Nephron progenitor cell (in vitro differentiated cells): ENCODE measurements around the gene DYDC1.
A peak's percentile ranks its signal among the peaks of the same experiment; 100 is the strongest.

ENCODE experiments used
- DNase-seq: peaks from one replicate; pipeline ENCODE4 v3.0.0; 2021
- H3K27ac Mint-ChIP-seq: 2 replicates; pipeline ENCODE4 v1.8.0; 2021; ENCODE audit warnings: mild to moderate bottlenecking, moderate library complexity, mixed read lengths
- H3K27me3 Mint-ChIP-seq: 2 replicates; pipeline ENCODE4 v1.8.0; 2021; ENCODE audit warnings: mild to moderate bottlenecking, low read depth, mixed read lengths; ENCODE audit not compliant: poor library complexity
- H3K36me3 Mint-ChIP-seq: 2 replicates; pipeline ENCODE4 v1.8.0; 2021; ENCODE audit warnings: low read depth, mixed read lengths
- H3K4me1 Mint-ChIP-seq: 2 replicates; pipeline ENCODE4 v1.8.0; 2021; ENCODE audit warnings: mixed read lengths
- H3K4me3 Mint-ChIP-seq: 2 replicates; pipeline ENCODE4 v1.8.0; 2021; ENCODE audit warnings: mild to moderate bottlenecking, moderate library complexity, mixed read lengths
- H3K9me3 Mint-ChIP-seq: 2 replicates; pipeline ENCODE4 v1.8.0; 2021; ENCODE audit warnings: mild to moderate bottlenecking, moderate library complexity, mixed read lengths
- TF ChIP-seq, protein P1 (sequence below): fragments of 200-600 bp; sonication (generic); IDR thresholded peaks from 2 replicates; pipeline ENCODE4 v1.5.0; 2021; ENCODE audit warnings: antibody characterized with exemption

The DYDC1 gene

GRCh38 chr10:80397014-80397413 is 40.5 kb upstream of the DYDC1 start:
- TF ChIP-seq, protein P1, sequence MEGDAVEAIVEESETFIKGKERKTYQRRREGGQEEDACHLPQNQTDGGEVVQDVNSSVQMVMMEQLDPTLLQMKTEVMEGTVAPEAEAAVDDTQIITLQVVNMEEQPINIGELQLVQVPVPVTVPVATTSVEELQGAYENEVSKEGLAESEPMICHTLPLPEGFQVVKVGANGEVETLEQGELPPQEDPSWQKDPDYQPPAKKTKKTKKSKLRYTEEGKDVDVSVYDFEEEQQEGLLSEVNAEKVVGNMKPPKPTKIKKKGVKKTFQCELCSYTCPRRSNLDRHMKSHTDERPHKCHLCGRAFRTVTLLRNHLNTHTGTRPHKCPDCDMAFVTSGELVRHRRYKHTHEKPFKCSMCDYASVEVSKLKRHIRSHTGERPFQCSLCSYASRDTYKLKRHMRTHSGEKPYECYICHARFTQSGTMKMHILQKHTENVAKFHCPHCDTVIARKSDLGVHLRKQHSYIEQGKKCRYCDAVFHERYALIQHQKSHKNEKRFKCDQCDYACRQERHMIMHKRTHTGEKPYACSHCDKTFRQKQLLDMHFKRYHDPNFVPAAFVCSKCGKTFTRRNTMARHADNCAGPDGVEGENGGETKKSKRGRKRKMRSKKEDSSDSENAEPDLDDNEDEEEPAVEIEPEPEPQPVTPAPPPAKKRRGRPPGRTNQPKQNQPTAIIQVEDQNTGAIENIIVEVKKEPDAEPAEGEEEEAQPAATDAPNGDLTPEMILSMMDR: no peak
- DNase-seq: no peak
- no peak overlapping the region for H3K4me3 Mint-ChIP-seq
- H3K27ac Mint-ChIP-seq: no peak overlapping the region
- peaks cover 10% of the 10 kb centered on the region for H3K4me1 Mint-ChIP-seq
- H3K27me3 Mint-ChIP-seq: peaks cover 9% of the 10 kb centered on the region
- H3K36me3 Mint-ChIP-seq: no peaks in the 10 kb centered on the region
- no peaks in the 10 kb centered on the region for H3K9me3 Mint-ChIP-seq

DNA sequence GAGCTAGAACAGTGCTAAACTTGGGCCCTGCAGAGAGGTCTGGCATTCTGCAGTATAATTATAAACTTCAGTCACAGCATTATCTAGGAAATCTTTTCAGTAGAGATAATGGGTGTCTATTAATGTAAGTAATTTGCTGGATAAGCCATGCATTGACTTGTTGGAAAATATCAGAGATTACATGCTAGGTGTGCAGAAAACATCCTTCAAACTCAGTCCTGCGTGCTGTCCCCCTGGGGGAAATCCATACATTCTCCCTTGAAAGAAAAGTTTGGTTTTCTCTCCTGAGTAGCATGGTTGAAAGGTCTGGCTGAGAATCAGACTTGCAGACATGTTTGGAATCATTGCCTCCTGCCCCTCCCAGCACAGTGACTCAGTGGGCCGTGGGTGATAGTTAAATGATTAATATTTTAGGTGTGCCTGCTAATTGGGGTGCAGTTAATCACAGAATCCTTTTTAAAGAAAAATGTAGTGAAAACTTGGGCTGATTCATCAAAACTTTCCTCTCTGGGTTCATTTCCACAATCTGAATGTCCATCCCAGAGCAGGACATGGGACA is 37.9 kb upstream of the DYDC1 start:
- Mint-ChIP-seq H3K27ac (no peak overlapping the region), H3K4me3 (no peak overlapping the region), H3K9me3 (no peaks in the 10 kb centered on the region), H3K36me3 (no peaks in the 10 kb centered on the region), H3K27me3 (peaks cover 9% of the 10 kb centered on the region), H3K4me1 (peaks cover 10% of the 10 kb centered on the region)
- no peak for DNase-seq
- TF ChIP-seq, protein P1: no peak

DNA sequence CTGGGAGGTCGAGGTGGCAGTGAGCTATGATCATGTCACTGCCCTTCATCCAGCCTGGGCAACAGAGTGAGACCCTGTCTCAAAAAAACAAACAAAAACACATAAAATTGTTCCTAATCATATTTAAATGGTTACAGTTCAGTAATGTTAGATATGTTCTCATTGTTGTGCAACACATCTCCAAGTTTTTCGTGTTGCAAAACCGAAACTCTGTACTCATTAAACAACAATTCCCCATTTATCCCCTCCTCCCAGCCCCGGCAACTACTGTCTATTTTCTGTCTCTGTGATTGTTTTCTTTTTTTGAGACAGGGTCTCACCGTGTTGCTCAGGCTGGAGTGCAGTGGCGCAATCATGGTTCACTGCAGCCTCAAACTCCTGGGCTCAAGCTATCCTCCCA is 35.7 kb upstream of the DYDC1 start:
- peaks cover 10% of the 10 kb centered on the region for H3K4me1 Mint-ChIP-seq
- H3K27me3 Mint-ChIP-seq: peaks cover 8% of the 10 kb centered on the region
- TF ChIP-seq, protein P1: no peak
- H3K36me3 Mint-ChIP-seq: no peaks in the 10 kb centered on the region
- no peak for DNase-seq
- no peak overlapping the region for H3K4me3 Mint-ChIP-seq
- H3K27ac Mint-ChIP-seq: no peak overlapping the region
- H3K9me3 Mint-ChIP-seq: no peaks in the 10 kb centered on the region

DNA sequence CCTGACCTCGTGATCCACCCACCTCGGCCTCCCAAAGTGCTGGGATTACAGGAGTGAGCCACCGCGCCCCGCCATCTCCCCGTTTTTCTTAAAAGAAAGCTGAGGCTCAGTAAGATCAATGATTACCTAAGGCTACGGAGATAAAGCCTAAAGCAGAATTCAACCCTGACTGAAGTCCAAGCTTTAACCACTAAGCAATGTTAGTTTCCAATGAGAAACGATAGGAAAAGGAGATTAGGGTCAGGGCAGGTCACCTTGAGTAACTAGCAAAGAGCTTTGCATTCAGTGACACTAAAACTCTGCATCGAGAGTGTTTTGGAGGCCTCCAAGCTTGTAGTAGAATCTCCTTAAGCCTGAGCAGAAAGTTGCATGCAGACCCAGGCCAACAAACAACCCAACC is 34.2 kb upstream of the DYDC1 start:
- H3K4me1 Mint-ChIP-seq: peaks cover 5% of the 10 kb centered on the region
- no peak overlapping the region for H3K27ac Mint-ChIP-seq
- peaks cover 4% of the 10 kb centered on the region for H3K27me3 Mint-ChIP-seq
- no peak overlapping the region for H3K4me3 Mint-ChIP-seq
- no peaks in the 10 kb centered on the region for H3K36me3 Mint-ChIP-seq
- DNase-seq: no peak
- TF ChIP-seq, protein P1: no peak
- H3K9me3 Mint-ChIP-seq: no peaks in the 10 kb centered on the region

- no peaks in the 10 kb centered on the region for H3K9me3 Mint-ChIP-seq
- TF ChIP-seq, protein P1: peak; percentile 62
- peaks cover 5% of the 10 kb centered on the region for H3K4me1 Mint-ChIP-seq
- no peak overlapping the region for H3K27ac Mint-ChIP-seq
- DNase-seq: peak; percentile 39
- no peaks in the 10 kb centered on the region for H3K36me3 Mint-ChIP-seq
- H3K4me3 Mint-ChIP-seq: peak overlapping the region; percentile 37
- peaks cover 7% of the 10 kb centered on the region for H3K27me3 Mint-ChIP-seq
Observed at GRCh38 chr10:80382989-80383388, 26.4 kb upstream of the DYDC1 start.

GRCh38 chr10:80380185-80380584 is 23.6 kb upstream of the DYDC1 start:
- TF ChIP-seq, protein P1: no peak
- H3K27me3 Mint-ChIP-seq: peaks cover 7% of the 10 kb centered on the region
- no peak for DNase-seq
- H3K9me3 Mint-ChIP-seq: no peaks in the 10 kb centered on the region
- no peaks in the 10 kb centered on the region for H3K36me3 Mint-ChIP-seq
- no peak overlapping the region for H3K4me3 Mint-ChIP-seq
- peaks cover 5% of the 10 kb centered on the region for H3K4me1 Mint-ChIP-seq
- H3K27ac Mint-ChIP-seq: no peak overlapping the region
